Measurements from ENCODE around the gene RAD23A.

DNA sequence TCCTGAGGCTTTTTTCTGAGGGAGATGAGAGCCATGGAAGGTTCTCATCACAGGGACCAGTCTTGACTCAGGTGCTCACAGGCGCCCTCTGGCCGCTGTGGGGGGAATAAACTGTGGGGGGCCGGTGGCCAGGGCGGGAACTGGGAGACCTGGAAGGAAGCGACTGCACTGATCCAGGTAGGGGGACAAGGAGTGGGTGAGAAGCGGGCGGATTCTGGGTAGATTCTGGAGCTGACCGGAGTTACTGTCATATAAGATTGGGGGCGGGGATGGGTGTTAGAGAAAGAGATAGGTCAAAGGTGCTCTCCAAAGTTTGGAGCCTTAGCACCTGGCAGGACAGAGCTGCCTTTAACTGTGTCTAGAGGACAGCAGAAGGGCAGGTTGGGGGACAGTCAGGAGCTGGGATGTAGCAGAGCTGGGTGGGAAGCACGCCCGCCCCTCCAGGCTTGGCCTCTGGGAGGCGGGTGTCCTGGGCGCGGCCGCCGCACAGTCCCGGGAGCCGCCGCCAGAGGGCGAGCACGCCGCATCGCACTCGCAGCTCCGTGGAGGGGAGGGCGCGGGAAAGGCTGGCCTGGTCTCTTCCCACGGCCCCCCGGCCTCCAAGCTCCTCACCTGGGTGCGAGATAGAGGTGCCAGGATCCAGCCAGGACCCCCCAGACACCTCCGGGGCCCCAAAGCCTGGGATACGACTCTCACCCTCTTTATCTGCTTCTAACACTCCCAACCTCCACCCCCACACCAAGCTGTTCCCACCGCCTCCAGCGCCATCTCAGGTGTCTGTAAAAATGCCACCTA, 19.6 kb downstream of the RAD23A start:
- TF ChIP-seq, protein P1, sequence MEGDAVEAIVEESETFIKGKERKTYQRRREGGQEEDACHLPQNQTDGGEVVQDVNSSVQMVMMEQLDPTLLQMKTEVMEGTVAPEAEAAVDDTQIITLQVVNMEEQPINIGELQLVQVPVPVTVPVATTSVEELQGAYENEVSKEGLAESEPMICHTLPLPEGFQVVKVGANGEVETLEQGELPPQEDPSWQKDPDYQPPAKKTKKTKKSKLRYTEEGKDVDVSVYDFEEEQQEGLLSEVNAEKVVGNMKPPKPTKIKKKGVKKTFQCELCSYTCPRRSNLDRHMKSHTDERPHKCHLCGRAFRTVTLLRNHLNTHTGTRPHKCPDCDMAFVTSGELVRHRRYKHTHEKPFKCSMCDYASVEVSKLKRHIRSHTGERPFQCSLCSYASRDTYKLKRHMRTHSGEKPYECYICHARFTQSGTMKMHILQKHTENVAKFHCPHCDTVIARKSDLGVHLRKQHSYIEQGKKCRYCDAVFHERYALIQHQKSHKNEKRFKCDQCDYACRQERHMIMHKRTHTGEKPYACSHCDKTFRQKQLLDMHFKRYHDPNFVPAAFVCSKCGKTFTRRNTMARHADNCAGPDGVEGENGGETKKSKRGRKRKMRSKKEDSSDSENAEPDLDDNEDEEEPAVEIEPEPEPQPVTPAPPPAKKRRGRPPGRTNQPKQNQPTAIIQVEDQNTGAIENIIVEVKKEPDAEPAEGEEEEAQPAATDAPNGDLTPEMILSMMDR (IDR thresholded peaks at IDR 0.05; ENCODE audit: poor library complexity), result peak; percentile 73
- TF ChIP-seq EZH2 (IDR thresholded peaks at IDR 0.05; ENCODE audit: borderline replicate concordance), result no peak

Data from hepatocyte (in vitro differentiated cells).